Tibial artery (tissue), 4 donors: ENCODE results near the gene SCUBE2.

Experiments used
- DNase-seq, 2 donors: peaks; one replicate each; pipeline ENCODE4 v3.0.0-alpha.2; 2019
- H3K27ac ChIP-seq, 2 donors: fragments of 200-600 bp; sonication (generic) in 1 of 2; 1 replicate in 1 of 2; 2 replicates in 1 of 2; pipeline ENCODE4 v1.5.1; 2018 to 2019; ENCODE audit warnings: mild to moderate bottlenecking in 1 of 2
- H3K27me3 ChIP-seq, 2 donors: fragments of 200-600 bp; sonication (generic) in 1 of 2; one replicate each; pipeline versions ENCODE4 v1.5.1 to v1.6.0; 2016 to 2019
- H3K36me3 ChIP-seq, 3 donors: fragments of 200-600 bp; sonication (generic) in 2 of 3; one replicate each; pipeline ENCODE4 v1.5.1; 2016 to 2019; ENCODE audit warnings: mild to moderate bottlenecking in 2 of 3
- H3K4me1 ChIP-seq, 4 donors: fragments of 200-600 bp; sonication (generic) in 2 of 4; 1 replicate in 3 of 4; 2 replicates in 1 of 4; pipeline ENCODE4 v1.5.1; 2016 to 2019
- H3K4me3 ChIP-seq, 2 donors: fragments of 200-600 bp; sonication (generic) in 1 of 2; 1 replicate in 1 of 2; 2 replicates in 1 of 2; pipeline ENCODE4 v1.5.1; 2018 to 2019; ENCODE audit warnings: mild to moderate bottlenecking in 2 of 2
- H3K9me3 ChIP-seq, 3 donors: fragments of 200-600 bp; sonication (generic) in 1 of 3; one replicate each; pipeline ENCODE4 v1.5.1; 2016 to 2019
- CTCF ChIP-seq, 2 experiments: fragments of 200-600 bp in 1 of 2; fragments of 450-650 bp in 1 of 2; IDR thresholded peaks; one replicate each; pipeline ENCODE4 v1.5.1; 2017 to 2019; ENCODE audit warnings: antibody characterized with exemption in 2 of 2, mild to moderate bottlenecking in 1 of 2, moderate library complexity in 1 of 2
- intact Hi-C: fragments of 100-400 bp; cut with DNase I; formaldehyde crosslinking; loops from one replicate; pipeline ENCODE4 v1.15.0; 2023; ENCODE audit warnings: low total_unique reads

Gene SCUBE2

DNA sequence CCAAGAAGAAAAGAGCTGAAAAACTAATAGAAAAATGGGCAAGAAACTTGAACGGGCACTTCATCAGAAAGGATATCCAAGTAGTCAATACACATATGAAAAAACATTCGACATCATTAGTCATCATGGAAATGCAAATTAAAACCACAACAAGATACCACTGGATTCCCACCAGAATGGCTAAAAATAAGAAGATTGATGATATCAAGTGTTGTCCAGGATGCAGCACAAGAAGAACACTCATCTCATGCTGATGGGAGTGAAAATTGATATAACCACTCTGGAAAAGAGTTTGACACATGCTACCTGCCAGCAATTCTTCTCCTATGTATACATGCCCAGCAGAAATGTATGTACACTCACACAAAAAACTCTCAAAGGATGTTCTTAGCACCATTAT is 26.9 kb upstream of the SCUBE2 start:
- DNase-seq: no peak
- Histone ChIP-seq H3K4me1 (no peaks in the 10 kb centered on the region), H3K9me3 (no peaks in the 10 kb centered on the region), H3K27me3 (no peaks in the 10 kb centered on the region), H3K36me3 (peaks cover 0 to 5% (median 3%) of the 10 kb centered on the region in 3 donors), H3K4me3 (no peak overlapping the region), H3K27ac (no peak overlapping the region)
- TF ChIP-seq CTCF (IDR thresholded peaks at IDR 0.05): no peak
- intact Hi-C loops: loop anchor here (5.0 kb wide), 1 partner anchor 91 kb away; no protein-coding TSS in a partner anchor

DNA sequence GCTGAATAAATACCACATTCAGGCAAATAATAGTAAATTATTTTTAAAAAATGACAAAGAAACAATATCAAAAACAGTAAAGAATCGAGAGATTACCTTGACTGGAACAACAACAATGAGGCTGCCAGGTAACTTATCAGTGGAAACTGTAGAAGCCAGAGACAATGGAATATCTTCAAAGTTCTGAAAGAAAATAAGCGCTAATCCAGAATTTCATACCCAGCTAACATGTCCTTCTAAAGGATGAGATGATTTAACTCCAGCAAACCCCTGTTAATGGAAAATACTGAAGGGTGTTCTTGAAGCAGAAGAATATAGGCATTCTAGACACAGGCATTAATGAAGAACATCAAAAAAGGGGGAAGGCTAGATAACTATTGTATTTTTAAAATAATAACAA is 20.7 kb upstream of the SCUBE2 start:
- H3K36me3 ChIP-seq: peaks cover 0 to 5% (median 0%) of the 10 kb centered on the region in 3 donors
- no peak overlapping the region for H3K27ac ChIP-seq
- intact Hi-C loops: no loop called here
- H3K4me3 ChIP-seq: no peak overlapping the region
- H3K27me3 ChIP-seq: no peaks in the 10 kb centered on the region
- H3K9me3 ChIP-seq: peaks cover 0 to 11% (median 7%) of the 10 kb centered on the region in 3 donors
- DNase-seq: no peak
- no peaks in the 10 kb centered on the region for H3K4me1 ChIP-seq
- no peak for TF ChIP-seq CTCF (IDR thresholded peaks at IDR 0.05)

GRCh38 chr11:9109858-9110731 is 18.7 kb upstream of the SCUBE2 start:
- DNase-seq: no peak
- Histone ChIP-seq H3K27ac (no peak overlapping the region), H3K27me3 (no peaks in the 10 kb centered on the region), H3K4me1 (no peaks in the 10 kb centered on the region), H3K4me3 (no peak overlapping the region), H3K36me3 (no peaks in the 10 kb centered on the region), H3K9me3 (peaks cover 0 to 11% (median 7%) of the 10 kb centered on the region in 3 donors)
- intact Hi-C loops: no loop called here
- TF ChIP-seq CTCF (IDR thresholded peaks at IDR 0.05): no peak

GRCh38 chr11:9104580-9104979 is 13.2 kb upstream of the SCUBE2 start:
- Histone ChIP-seq H3K4me3 (no peak overlapping the region), H3K4me1 (no peaks in the 10 kb centered on the region), H3K27me3 (no peaks in the 10 kb centered on the region), H3K27ac (no peak overlapping the region), H3K36me3 (no peaks in the 10 kb centered on the region), H3K9me3 (no peaks in the 10 kb centered on the region)
- no peak for TF ChIP-seq CTCF (IDR thresholded peaks at IDR 0.05)
- DNase-seq: no peak
- intact Hi-C loops: no loop called here

DNA sequence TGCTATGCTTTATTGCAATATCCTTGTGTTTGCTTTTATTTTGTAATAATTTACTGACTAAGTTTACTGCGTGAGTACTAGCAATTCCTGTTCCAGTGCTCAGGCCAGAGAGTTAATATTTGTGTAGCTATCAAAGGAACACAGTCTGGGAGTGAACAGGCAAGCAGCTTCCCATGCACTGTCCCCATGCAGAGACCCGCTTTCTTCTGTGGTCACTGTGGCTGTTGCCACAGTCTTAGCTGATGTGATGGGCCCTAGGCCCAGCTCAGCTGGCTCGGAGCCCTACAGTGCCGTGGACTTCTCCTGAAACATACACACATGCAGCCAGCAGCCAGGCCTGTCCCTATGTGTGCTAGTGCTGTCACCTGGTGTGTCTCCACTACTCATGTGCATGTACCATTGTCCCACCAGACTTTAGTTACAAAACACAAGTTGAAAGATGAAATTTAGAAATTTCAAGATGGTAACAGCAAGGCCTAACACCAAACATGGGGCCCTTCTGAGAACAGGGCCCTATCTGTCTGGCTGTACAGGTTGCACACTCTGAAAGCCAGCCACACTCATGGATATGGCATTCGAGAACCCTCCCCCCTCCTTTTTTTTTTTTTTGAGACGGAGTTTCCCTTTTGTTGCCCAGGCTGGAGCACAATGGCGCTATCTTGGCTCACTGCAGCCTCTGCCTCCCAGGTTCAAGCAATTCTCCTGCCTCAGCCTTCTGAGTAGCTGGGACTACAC is 12.3 kb upstream of the SCUBE2 start:
- Histone ChIP-seq H3K36me3 (no peaks in the 10 kb centered on the region), H3K4me1 (no peaks in the 10 kb centered on the region), H3K27me3 (no peaks in the 10 kb centered on the region), H3K27ac (no peak overlapping the region), H3K4me3 (no peak overlapping the region), H3K9me3 (no peaks in the 10 kb centered on the region)
- DNase-seq: no peak
- TF ChIP-seq CTCF (IDR thresholded peaks at IDR 0.05): no peak
- intact Hi-C loops: no loop called here
